ENCODE measurements around the gene RNF34.

Gene RNF34

DNA sequence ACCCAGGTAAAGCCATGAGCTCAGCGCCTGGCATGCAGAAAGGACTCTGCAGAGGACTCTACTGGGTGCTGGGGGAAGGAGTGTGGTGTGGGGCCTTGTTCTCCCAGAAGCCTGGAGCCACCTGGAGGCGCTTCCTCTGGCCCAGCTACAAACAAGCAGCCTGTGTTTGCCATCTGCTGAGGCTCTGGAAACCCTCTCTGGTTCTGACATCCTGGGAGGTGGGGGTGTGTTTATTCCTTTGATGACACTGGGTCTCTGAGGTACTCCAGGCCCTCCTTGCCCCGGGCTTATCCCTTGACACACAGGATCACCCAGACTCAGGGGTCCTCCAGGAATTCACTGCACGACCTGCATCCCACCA, 44.9 kb downstream of the RNF34 start:
- no peak overlapping the region for H3K27ac ChIP-seq (ENCODE audit: insufficient read depth, low read length, poor library complexity, severe bottlenecking)
- DNase-seq: no peak
- peaks cover 48% of the 10 kb centered on the region for H3K36me3 ChIP-seq (ENCODE audit: control insufficient read depth, insufficient read depth, low read length)
- H3K4me3 ChIP-seq (ENCODE audit: insufficient read depth, low read depth, low read length, poor library complexity, severe bottlenecking): no peak overlapping the region
- H3K9me3 ChIP-seq (ENCODE audit: control insufficient read depth, low read length): no peaks in the 10 kb centered on the region
- no peaks in the 10 kb centered on the region for H3K27me3 ChIP-seq (replicated peaks; ENCODE audit: control insufficient read depth, insufficient read depth, low read length, poor library complexity, severe bottlenecking)
- no peaks in the 10 kb centered on the region for H3K4me1 ChIP-seq (ENCODE audit: control insufficient read depth, insufficient read depth, low read length, poor library complexity, severe bottlenecking)

DNA sequence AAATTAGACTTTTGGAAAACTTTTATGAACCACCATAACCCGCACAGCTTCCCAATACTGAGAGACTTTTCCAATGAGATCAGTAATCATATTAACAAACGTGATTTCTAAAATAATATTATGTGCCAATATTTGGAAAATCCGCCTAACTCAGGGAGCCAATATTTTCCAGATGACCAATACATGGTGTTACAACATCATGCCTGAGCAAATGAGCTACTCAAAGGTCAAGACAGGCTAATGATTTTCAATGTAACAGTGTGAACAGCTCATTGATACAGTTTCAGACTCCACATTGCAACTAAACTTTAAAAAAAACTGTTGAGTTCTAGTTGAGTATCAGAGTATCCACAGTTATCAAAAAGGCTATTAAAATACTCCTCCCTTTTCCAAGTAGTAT, 46.8 kb downstream of the RNF34 start:
- no peak for DNase-seq
- H3K36me3 ChIP-seq (ENCODE audit: control insufficient read depth, insufficient read depth, low read length): peaks cover 30% of the 10 kb centered on the region

GRCh38 chr12:121448771-121449315, 48.9 kb downstream of the RNF34 start:
- H3K36me3 ChIP-seq (ENCODE audit: control insufficient read depth, insufficient read depth, low read length): peaks cover 16% of the 10 kb centered on the region
- no peak for DNase-seq

More for the DNA sequence above, 46.8 kb downstream of the RNF34 start:
- no peaks in the 10 kb centered on the region for H3K9me3 ChIP-seq (ENCODE audit: control insufficient read depth, low read length)
- H3K4me1 ChIP-seq (ENCODE audit: control insufficient read depth, insufficient read depth, low read length, poor library complexity, severe bottlenecking): no peaks in the 10 kb centered on the region
- H3K4me3 ChIP-seq (ENCODE audit: insufficient read depth, low read depth, low read length, poor library complexity, severe bottlenecking): no peak overlapping the region
- no peaks in the 10 kb centered on the region for H3K27me3 ChIP-seq (replicated peaks; ENCODE audit: control insufficient read depth, insufficient read depth, low read length, poor library complexity, severe bottlenecking)
- H3K27ac ChIP-seq (ENCODE audit: insufficient read depth, low read length, poor library complexity, severe bottlenecking): no peak overlapping the region

GRCh38 chr12:121451961-121452339, 52.0 kb downstream of the RNF34 start:
- H3K9me3 ChIP-seq (ENCODE audit: control insufficient read depth, low read length): no peaks in the 10 kb centered on the region
- H3K27ac ChIP-seq (ENCODE audit: insufficient read depth, low read length, poor library complexity, severe bottlenecking): no peak overlapping the region
- H3K27me3 ChIP-seq (replicated peaks; ENCODE audit: control insufficient read depth, insufficient read depth, low read length, poor library complexity, severe bottlenecking): no peaks in the 10 kb centered on the region
- peaks cover 5% of the 10 kb centered on the region for H3K36me3 ChIP-seq (ENCODE audit: control insufficient read depth, insufficient read depth, low read length)
- H3K4me1 ChIP-seq (ENCODE audit: control insufficient read depth, insufficient read depth, low read length, poor library complexity, severe bottlenecking): peaks cover 3% of the 10 kb centered on the region
- no peak overlapping the region for H3K4me3 ChIP-seq (ENCODE audit: insufficient read depth, low read depth, low read length, poor library complexity, severe bottlenecking)
- DNase-seq: no peak

More at GRCh38 chr12:121448771-121449315, 48.9 kb downstream of the RNF34 start:
- no peaks in the 10 kb centered on the region for H3K9me3 ChIP-seq (ENCODE audit: control insufficient read depth, low read length)
- peaks cover 3% of the 10 kb centered on the region for H3K4me1 ChIP-seq (ENCODE audit: control insufficient read depth, insufficient read depth, low read length, poor library complexity, severe bottlenecking)
- H3K27ac ChIP-seq (ENCODE audit: insufficient read depth, low read length, poor library complexity, severe bottlenecking): no peak overlapping the region
- no peaks in the 10 kb centered on the region for H3K27me3 ChIP-seq (replicated peaks; ENCODE audit: control insufficient read depth, insufficient read depth, low read length, poor library complexity, severe bottlenecking)
- H3K4me3 ChIP-seq (ENCODE audit: insufficient read depth, low read depth, low read length, poor library complexity, severe bottlenecking): no peak overlapping the region

DNA sequence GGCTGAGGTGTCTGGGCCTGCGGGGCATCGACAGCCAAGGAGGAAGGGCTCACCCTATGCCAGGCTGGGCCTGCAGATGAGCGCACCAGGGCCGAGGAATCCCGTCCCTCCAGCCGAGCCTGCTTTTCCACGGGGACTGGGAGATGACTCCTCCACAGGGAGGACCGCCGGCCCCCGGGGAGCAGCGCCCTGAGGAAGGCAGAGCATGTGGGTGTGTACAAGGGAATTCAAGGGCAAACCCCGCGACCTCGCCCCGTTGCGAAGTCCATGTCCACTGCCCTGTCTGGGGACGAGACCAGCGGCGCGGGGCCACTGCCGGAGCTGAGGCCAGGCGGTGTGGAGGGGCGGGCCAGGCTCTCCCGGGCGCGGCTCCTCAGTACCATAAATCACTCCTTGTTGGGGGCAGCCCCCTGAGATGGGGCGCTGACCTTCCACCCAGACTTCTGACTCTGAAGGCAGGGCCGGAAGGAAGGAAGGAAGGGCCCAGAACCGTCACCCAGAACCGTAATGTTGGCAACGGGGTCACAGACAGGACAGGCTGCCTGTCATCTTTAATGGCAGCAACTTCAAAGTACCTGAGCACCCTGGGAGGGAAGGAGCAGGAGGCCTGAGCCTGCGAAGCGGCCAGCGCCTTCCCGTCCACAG, 52.5 kb downstream of the RNF34 start:
- H3K27ac ChIP-seq (ENCODE audit: insufficient read depth, low read length, poor library complexity, severe bottlenecking): no peak overlapping the region
- DNase-seq: no peak

GRCh38 chr12:121452985-121453360, 53.1 kb downstream of the RNF34 start:
- peaks cover 5% of the 10 kb centered on the region for H3K36me3 ChIP-seq (ENCODE audit: control insufficient read depth, insufficient read depth, low read length)
- no peaks in the 10 kb centered on the region for H3K9me3 ChIP-seq (ENCODE audit: control insufficient read depth, low read length)
- H3K4me1 ChIP-seq (ENCODE audit: control insufficient read depth, insufficient read depth, low read length, poor library complexity, severe bottlenecking): peaks cover 3% of the 10 kb centered on the region
- H3K27me3 ChIP-seq (replicated peaks; ENCODE audit: control insufficient read depth, insufficient read depth, low read length, poor library complexity, severe bottlenecking): no peaks in the 10 kb centered on the region
- no peak overlapping the region for H3K4me3 ChIP-seq (ENCODE audit: insufficient read depth, low read depth, low read length, poor library complexity, severe bottlenecking)
- no peak overlapping the region for H3K27ac ChIP-seq (ENCODE audit: insufficient read depth, low read length, poor library complexity, severe bottlenecking)
- no peak for DNase-seq

More for the DNA sequence above, 52.5 kb downstream of the RNF34 start:
- H3K4me3 ChIP-seq (ENCODE audit: insufficient read depth, low read depth, low read length, poor library complexity, severe bottlenecking): no peak overlapping the region
- peaks cover 5% of the 10 kb centered on the region for H3K36me3 ChIP-seq (ENCODE audit: control insufficient read depth, insufficient read depth, low read length)
- peaks cover 3% of the 10 kb centered on the region for H3K4me1 ChIP-seq (ENCODE audit: control insufficient read depth, insufficient read depth, low read length, poor library complexity, severe bottlenecking)
- H3K9me3 ChIP-seq (ENCODE audit: control insufficient read depth, low read length): no peaks in the 10 kb centered on the region
- H3K27me3 ChIP-seq (replicated peaks; ENCODE audit: control insufficient read depth, insufficient read depth, low read length, poor library complexity, severe bottlenecking): no peaks in the 10 kb centered on the region

DNA sequence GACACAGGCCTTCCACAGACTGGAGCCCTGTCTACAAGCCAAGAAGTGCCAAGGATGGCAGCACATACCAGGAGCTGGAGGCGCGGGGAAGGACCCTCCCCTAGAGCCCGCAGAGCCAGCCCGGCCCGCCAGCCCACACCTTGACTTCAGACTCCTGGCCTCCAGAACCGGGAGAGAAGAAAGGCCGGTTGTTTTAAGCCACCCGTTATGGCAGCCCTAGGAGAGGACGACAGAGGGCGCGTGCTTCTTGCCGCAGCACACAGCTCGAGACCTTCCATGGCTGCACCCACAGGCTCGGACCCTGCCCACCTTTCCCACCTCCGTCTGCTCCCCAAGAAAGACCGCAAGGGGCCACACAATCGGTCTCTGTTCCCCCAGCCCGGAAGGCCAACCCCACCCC, 53.7 kb downstream of the RNF34 start:
- Histone ChIP-seq H3K27me3 (replicated peaks; ENCODE audit: control insufficient read depth, insufficient read depth, low read length, poor library complexity, severe bottlenecking) (no peaks in the 10 kb centered on the region), H3K27ac (ENCODE audit: insufficient read depth, low read length, poor library complexity, severe bottlenecking) (no peak overlapping the region), H3K4me3 (ENCODE audit: insufficient read depth, low read depth, low read length, poor library complexity, severe bottlenecking) (no peak overlapping the region), H3K36me3 (ENCODE audit: control insufficient read depth, insufficient read depth, low read length) (peaks cover 1% of the 10 kb centered on the region), H3K9me3 (ENCODE audit: control insufficient read depth, low read length) (no peaks in the 10 kb centered on the region), H3K4me1 (ENCODE audit: control insufficient read depth, insufficient read depth, low read length, poor library complexity, severe bottlenecking) (peaks cover 3% of the 10 kb centered on the region)
- DNase-seq: no peak

GRCh38 chr12:121454921-121455320, 55.0 kb downstream of the RNF34 start:
- peaks cover 3% of the 10 kb centered on the region for H3K4me1 ChIP-seq (ENCODE audit: control insufficient read depth, insufficient read depth, low read length, poor library complexity, severe bottlenecking)
- no peak for DNase-seq
- H3K9me3 ChIP-seq (ENCODE audit: control insufficient read depth, low read length): no peaks in the 10 kb centered on the region
- H3K27me3 ChIP-seq (replicated peaks; ENCODE audit: control insufficient read depth, insufficient read depth, low read length, poor library complexity, severe bottlenecking): no peaks in the 10 kb centered on the region
- no peak overlapping the region for H3K27ac ChIP-seq (ENCODE audit: insufficient read depth, low read length, poor library complexity, severe bottlenecking)
- no peak overlapping the region for H3K4me3 ChIP-seq (ENCODE audit: insufficient read depth, low read depth, low read length, poor library complexity, severe bottlenecking)
- no peaks in the 10 kb centered on the region for H3K36me3 ChIP-seq (ENCODE audit: control insufficient read depth, insufficient read depth, low read length)

DNA sequence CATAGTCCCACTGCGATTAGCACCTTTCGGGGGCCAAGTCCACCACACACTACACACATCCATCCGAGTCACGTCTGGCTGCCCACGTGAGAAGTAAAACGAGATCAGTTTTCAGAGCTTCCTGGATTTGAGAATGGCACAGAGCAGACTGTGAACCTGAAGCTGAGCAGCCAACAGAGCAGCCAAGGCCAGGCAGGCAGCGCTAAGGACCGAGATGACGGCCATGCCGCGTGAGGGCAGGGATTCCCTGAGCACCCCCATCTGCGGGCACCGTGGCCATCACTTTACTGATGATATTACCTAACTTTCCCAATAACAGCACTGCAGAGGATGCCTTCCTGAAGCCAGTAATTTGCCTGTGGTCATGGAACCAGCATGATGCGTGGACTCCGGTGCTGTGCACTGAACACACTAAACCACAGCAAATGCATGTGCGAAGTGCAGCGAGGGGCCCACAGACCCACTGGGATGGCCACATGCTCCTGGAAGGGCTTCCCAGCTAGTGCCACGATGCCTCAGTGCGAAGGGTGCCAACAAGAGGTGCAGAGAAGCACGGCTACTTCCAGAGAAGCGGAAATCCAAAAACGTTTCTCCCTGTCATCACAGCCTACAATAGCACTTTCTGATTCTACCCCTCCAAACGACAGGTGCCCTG, 56.0 kb downstream of the RNF34 start:
- H3K4me3 ChIP-seq (ENCODE audit: insufficient read depth, low read depth, low read length, poor library complexity, severe bottlenecking): no peak overlapping the region
- no peak overlapping the region for H3K27ac ChIP-seq (ENCODE audit: insufficient read depth, low read length, poor library complexity, severe bottlenecking)
- peaks cover 3% of the 10 kb centered on the region for H3K4me1 ChIP-seq (ENCODE audit: control insufficient read depth, insufficient read depth, low read length, poor library complexity, severe bottlenecking)
- H3K9me3 ChIP-seq (ENCODE audit: control insufficient read depth, low read length): no peaks in the 10 kb centered on the region
- DNase-seq: no peak
- H3K36me3 ChIP-seq (ENCODE audit: control insufficient read depth, insufficient read depth, low read length): no peaks in the 10 kb centered on the region
- no peaks in the 10 kb centered on the region for H3K27me3 ChIP-seq (replicated peaks; ENCODE audit: control insufficient read depth, insufficient read depth, low read length, poor library complexity, severe bottlenecking)

- H3K36me3 ChIP-seq (ENCODE audit: control insufficient read depth, insufficient read depth, low read length): no peaks in the 10 kb centered on the region
Observed at GRCh38 chr12:121456551-121456950, 56.6 kb downstream of the RNF34 start.

More at GRCh38 chr12:121456551-121456950, 56.6 kb downstream of the RNF34 start:
- no peak for DNase-seq
- Histone ChIP-seq H3K4me1 (ENCODE audit: control insufficient read depth, insufficient read depth, low read length, poor library complexity, severe bottlenecking) (peaks cover 3% of the 10 kb centered on the region), H3K9me3 (ENCODE audit: control insufficient read depth, low read length) (no peaks in the 10 kb centered on the region), H3K27me3 (replicated peaks; ENCODE audit: control insufficient read depth, insufficient read depth, low read length, poor library complexity, severe bottlenecking) (no peaks in the 10 kb centered on the region), H3K4me3 (ENCODE audit: insufficient read depth, low read depth, low read length, poor library complexity, severe bottlenecking) (no peak overlapping the region), H3K27ac (ENCODE audit: insufficient read depth, low read length, poor library complexity, severe bottlenecking) (no peak overlapping the region)
